ENCODE measurements around the gene SLC43A1. TPM values are rescaled to one million over a fixed set of nuclear protein-coding genes. Genes with fewer than 3 reads are reported as not detected.

The SLC43A1 gene
- total RNA-seq, 1 experiment from 2014 or later, result 11.8 TPM

- no peak for DNase-seq (ENCODE audit: low read depth, low spot score)
- no peaks in the 10 kb centered on the region for H3K9me2 ChIP-seq (ENCODE audit: insufficient read depth)
- BruUV-seq (replicated peaks), result no TSS peak
- RAD21 ChIA-PET (ENCODE audit: low non-redundant PET in 1 of 2, low total read pairs in 2 of 2, uncharacterized antibody in 2 of 2, unreplicated experiment in 2 of 2), result no interaction called here
- no peaks in the 10 kb centered on the region for H3K36me3 ChIP-seq (ENCODE audit: control insufficient read depth in 1 of 2, insufficient read depth in 2 of 2, low read length in 2 of 2)
- H2AFZ ChIP-seq (ENCODE audit: low read depth, low read length, poor library complexity, severe bottlenecking), result no peak overlapping the region
- TF ChIP-seq POLR2A (IDR thresholded peaks at IDR 0.05; ENCODE audit: borderline replicate concordance, extremely low read depth, insufficient read depth, insufficient read length) (no peak), ZBTB33 (IDR thresholded peaks at IDR 0.05; ENCODE audit: extremely low read depth, insufficient replicate concordance, low read length) (no peak), EZH2 (IDR thresholded peaks at IDR 0.05) (no peak), ZNF274 (IDR thresholded peaks at IDR 0.05; ENCODE audit: low read depth, low read length) (no peak), SP1 (IDR thresholded peaks at IDR 0.05; ENCODE audit: low read depth) (no peak), POLR2AphosphoS5 (IDR thresholded peaks at IDR 0.05; ENCODE audit: low read depth, low read length) (no peak), CTCF (IDR thresholded peaks at IDR 0.05 in 2 of 3, conservative IDR thresholded peaks at IDR 0.05 in 1 of 3; ENCODE audit: borderline replicate concordance in 1 of 3, insufficient read depth in 1 of 3, low read depth in 2 of 3, low read length in 2 of 3) (no peak), SIN3A (IDR thresholded peaks at IDR 0.05; ENCODE audit: low read depth) (no peak), CBX3 (IDR thresholded peaks at IDR 0.05; ENCODE audit: low read depth) (no peak), RAD21 (IDR thresholded peaks at IDR 0.05; ENCODE audit: low read depth) (no peak), MAX (IDR thresholded peaks at IDR 0.05) (no peak), SRF (IDR thresholded peaks at IDR 0.05; ENCODE audit: low read depth) (no peak), YY1 (IDR thresholded peaks at IDR 0.05; ENCODE audit: extremely low read depth, insufficient replicate concordance, low read depth, low read length) (no peak), FOSL1 (IDR thresholded peaks at IDR 0.05; ENCODE audit: low read depth) (no peak), CEBPB (IDR thresholded peaks at IDR 0.05; ENCODE audit: low read depth) (no peak), ELF1 (IDR thresholded peaks at IDR 0.05; ENCODE audit: borderline replicate concordance, low read depth) (no peak), EZH2phosphoT487 (IDR thresholded peaks at IDR 0.05; ENCODE audit: borderline replicate concordance) (no peak), ATF3 (IDR thresholded peaks at IDR 0.05) (no peak)
- no peaks in the 10 kb centered on the region for H3K79me2 ChIP-seq (ENCODE audit: insufficient read depth, low read length)
- no peak for ATAC-seq
- intact Hi-C loops (cut with micrococcal nuclease), result no loop called here
- H3K4me1 ChIP-seq (ENCODE audit: control insufficient read depth in 1 of 2, insufficient read depth in 2 of 2, low read length in 2 of 2), result peaks cover 16% of the 10 kb centered on the region in 2 experiments; a peak in 3 of 4 replicates
- H3K27me3 ChIP-seq (ENCODE audit: insufficient read depth, low read length), result no peaks in the 10 kb centered on the region
- H3K9me3 ChIP-seq (ENCODE audit: control insufficient read depth in 1 of 2, insufficient read depth in 1 of 2, low read depth in 1 of 2, low read length in 2 of 2), result no peaks in the 10 kb centered on the region
- POLR2A ChIA-PET, result no interaction called here
- no peak overlapping the region for H3K4me2 ChIP-seq (ENCODE audit: low read length)
- no peak overlapping the region for H3K9ac ChIP-seq (ENCODE audit: low read length)
- no peaks in the 10 kb centered on the region for H4K20me1 ChIP-seq (ENCODE audit: insufficient read depth)
- no peak overlapping the region for H3K27ac ChIP-seq (ENCODE audit: low read depth, low read length)
- no peak overlapping the region for H3K4me3 ChIP-seq (replicated peaks in 1 of 2; ENCODE audit: low read depth in 1 of 2, low read length in 2 of 2)
- CTCF ChIA-PET, result no interaction called here
Measured at GRCh38 chr11:57496109-57496820, 19.2 kb downstream of the SLC43A1 start.
